ENCODE data around the gene BCAT1. TPM values are rescaled to one million over a fixed set of nuclear protein-coding genes. Genes with fewer than 3 reads are reported as not detected.

BCAT1 gene
- total RNA-seq, 1 experiment from 2014 or later = 5.8 TPM

- Histone ChIP-seq H3K4me3 (ENCODE audit: low read depth in 2 of 2, low read length in 2 of 2) (peak overlapping the region; percentile 49 to 72), H3K36me3 (ENCODE audit: control insufficient read depth, insufficient read depth, low read length) (no peaks in the 10 kb centered on the region), H3K9me3 (ENCODE audit: control insufficient read depth, insufficient read depth, low read depth, low read length) (no peaks in the 10 kb centered on the region), H3K4me1 (ENCODE audit: control insufficient read depth, insufficient read depth, low read length) (peaks cover 9% of the 10 kb centered on the region), H3K27me3 (ENCODE audit: control insufficient read depth, insufficient read depth, low read length) (peaks cover 37% of the 10 kb centered on the region), H3K27ac (ENCODE audit: low read length) (no peak overlapping the region)
- no peak for DNase-seq (ENCODE audit: low read depth, low spot score)
- ATAC-seq = no peak
- in situ Hi-C loops (cut with HindIII; ENCODE audit: low pct_unique_long_range_greater_than_20kb, low sequenced_read_pairs) (no loop called here), intact Hi-C loops (cut with micrococcal nuclease; ENCODE audit: unreplicated experiment) (no loop called here)
- BruUV-seq (replicated peaks) = no TSS peak
- TF ChIP-seq, protein P1, sequence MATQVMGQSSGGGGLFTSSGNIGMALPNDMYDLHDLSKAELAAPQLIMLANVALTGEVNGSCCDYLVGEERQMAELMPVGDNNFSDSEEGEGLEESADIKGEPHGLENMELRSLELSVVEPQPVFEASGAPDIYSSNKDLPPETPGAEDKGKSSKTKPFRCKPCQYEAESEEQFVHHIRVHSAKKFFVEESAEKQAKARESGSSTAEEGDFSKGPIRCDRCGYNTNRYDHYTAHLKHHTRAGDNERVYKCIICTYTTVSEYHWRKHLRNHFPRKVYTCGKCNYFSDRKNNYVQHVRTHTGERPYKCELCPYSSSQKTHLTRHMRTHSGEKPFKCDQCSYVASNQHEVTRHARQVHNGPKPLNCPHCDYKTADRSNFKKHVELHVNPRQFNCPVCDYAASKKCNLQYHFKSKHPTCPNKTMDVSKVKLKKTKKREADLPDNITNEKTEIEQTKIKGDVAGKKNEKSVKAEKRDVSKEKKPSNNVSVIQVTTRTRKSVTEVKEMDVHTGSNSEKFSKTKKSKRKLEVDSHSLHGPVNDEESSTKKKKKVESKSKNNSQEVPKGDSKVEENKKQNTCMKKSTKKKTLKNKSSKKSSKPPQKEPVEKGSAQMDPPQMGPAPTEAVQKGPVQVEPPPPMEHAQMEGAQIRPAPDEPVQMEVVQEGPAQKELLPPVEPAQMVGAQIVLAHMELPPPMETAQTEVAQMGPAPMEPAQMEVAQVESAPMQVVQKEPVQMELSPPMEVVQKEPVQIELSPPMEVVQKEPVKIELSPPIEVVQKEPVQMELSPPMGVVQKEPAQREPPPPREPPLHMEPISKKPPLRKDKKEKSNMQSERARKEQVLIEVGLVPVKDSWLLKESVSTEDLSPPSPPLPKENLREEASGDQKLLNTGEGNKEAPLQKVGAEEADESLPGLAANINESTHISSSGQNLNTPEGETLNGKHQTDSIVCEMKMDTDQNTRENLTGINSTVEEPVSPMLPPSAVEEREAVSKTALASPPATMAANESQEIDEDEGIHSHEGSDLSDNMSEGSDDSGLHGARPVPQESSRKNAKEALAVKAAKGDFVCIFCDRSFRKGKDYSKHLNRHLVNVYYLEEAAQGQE (IDR thresholded peaks at IDR 0.05; ENCODE audit: insufficient read depth in 1 of 2, low read depth in 2 of 2, low read length in 1 of 2) = no peak
- TF ChIP-seq POLR2AphosphoS5 (IDR thresholded peaks at IDR 0.05; ENCODE audit: low read depth, low read length) (no peak), TCF7L2 (IDR thresholded peaks at IDR 0.05; ENCODE audit: low read depth, low read length) (no peak), CTCF (IDR thresholded peaks at IDR 0.05) (no peak), SIN3A (IDR thresholded peaks at IDR 0.05; ENCODE audit: borderline replicate concordance, insufficient read depth, low read depth, low read length) (no peak)
- POLR2A ChIA-PET = interaction anchor here (0.6 kb wide), 1 partner anchor 207 kb away, joined by 4 read pairs; no protein-coding TSS in a partner anchor
- CTCF ChIA-PET = no interaction called here
Observed at GRCh38 chr12:24947541-24948419, 1.1 kb downstream of the BCAT1 start.

DNA sequence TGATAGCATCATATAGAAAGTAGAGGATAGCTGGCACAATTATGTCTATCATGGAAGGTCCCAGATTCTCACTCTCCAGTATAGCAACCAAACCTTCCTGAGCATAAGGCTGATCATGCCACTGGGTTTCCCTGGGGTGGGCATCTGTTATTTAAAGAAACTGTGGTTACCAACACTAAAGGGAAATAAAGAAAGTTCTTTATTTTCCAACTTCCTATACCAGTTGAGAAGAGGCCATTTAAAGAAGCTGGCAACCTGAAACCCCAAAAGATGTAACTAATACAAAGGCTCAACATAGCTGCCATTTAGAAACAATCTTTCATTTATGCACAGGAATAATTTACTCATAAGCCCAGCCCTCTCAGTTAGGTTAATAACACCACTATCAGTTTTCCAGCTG, 3.1 kb downstream of the BCAT1 start:
- POLR2A ChIA-PET = interaction anchor here (0.6 kb wide), 1 partner anchor 442 kb away, joined by 4 read pairs; no protein-coding TSS in a partner anchor
- no peaks in the 10 kb centered on the region for H3K9me3 ChIP-seq (ENCODE audit: control insufficient read depth, insufficient read depth, low read depth, low read length)
- in situ Hi-C loops (cut with HindIII; ENCODE audit: low pct_unique_long_range_greater_than_20kb, low sequenced_read_pairs) = no loop called here

DNA sequence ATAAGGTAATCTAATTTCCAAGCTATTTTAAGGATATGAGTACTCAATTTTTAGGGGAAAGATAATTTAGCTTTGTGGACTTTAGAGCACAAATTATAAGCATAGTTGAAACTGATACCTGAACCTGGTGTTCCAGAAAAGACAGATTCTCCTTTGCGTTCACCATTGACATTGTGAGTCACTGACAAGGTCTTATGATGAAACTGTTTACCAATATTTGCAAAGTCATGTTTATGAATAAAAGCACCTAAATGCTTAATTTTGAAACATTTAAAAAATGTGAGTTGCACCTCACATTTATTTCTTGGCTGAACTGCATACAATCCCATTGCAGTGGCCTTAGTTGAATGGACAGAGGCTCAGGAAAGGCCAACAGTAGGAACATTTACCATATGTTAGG, 3.9 kb downstream of the BCAT1 start:
- H3K9me3 ChIP-seq (ENCODE audit: control insufficient read depth, insufficient read depth, low read depth, low read length) = no peaks in the 10 kb centered on the region
- no peak for DNase-seq (ENCODE audit: low read depth, low spot score)
- no peak overlapping the region for H3K4me3 ChIP-seq (ENCODE audit: low read depth in 2 of 2, low read length in 2 of 2)
- ChIA-PET POLR2A (no interaction called here), CTCF (no interaction called here)
- peaks cover 9% of the 10 kb centered on the region for H3K4me1 ChIP-seq (ENCODE audit: control insufficient read depth, insufficient read depth, low read length)
- in situ Hi-C loops (cut with HindIII; ENCODE audit: low pct_unique_long_range_greater_than_20kb, low sequenced_read_pairs) = no loop called here
- BruUV-seq (replicated peaks) = no TSS peak
- intact Hi-C loops (cut with micrococcal nuclease; ENCODE audit: unreplicated experiment) = no loop called here
- TF ChIP-seq CTCF (IDR thresholded peaks at IDR 0.05) (no peak), TCF7L2 (IDR thresholded peaks at IDR 0.05; ENCODE audit: low read depth, low read length) (no peak), POLR2AphosphoS5 (IDR thresholded peaks at IDR 0.05; ENCODE audit: low read depth, low read length) (no peak), SIN3A (IDR thresholded peaks at IDR 0.05; ENCODE audit: borderline replicate concordance, insufficient read depth, low read depth, low read length) (no peak)
- TF ChIP-seq, protein P1 (IDR thresholded peaks at IDR 0.05; ENCODE audit: insufficient read depth in 1 of 2, low read depth in 2 of 2, low read length in 1 of 2) = no peak
- H3K27me3 ChIP-seq (ENCODE audit: control insufficient read depth, insufficient read depth, low read length) = peaks cover 35% of the 10 kb centered on the region
- no peaks in the 10 kb centered on the region for H3K36me3 ChIP-seq (ENCODE audit: control insufficient read depth, insufficient read depth, low read length)
- ATAC-seq = no peak
- no peak overlapping the region for H3K27ac ChIP-seq (ENCODE audit: low read length)

More for the DNA sequence above, 3.1 kb downstream of the BCAT1 start:
- intact Hi-C loops (cut with micrococcal nuclease; ENCODE audit: unreplicated experiment) = no loop called here
- H3K36me3 ChIP-seq (ENCODE audit: control insufficient read depth, insufficient read depth, low read length) = no peaks in the 10 kb centered on the region
- H3K4me3 ChIP-seq (ENCODE audit: low read depth in 2 of 2, low read length in 2 of 2) = no peak overlapping the region
- peaks cover 37% of the 10 kb centered on the region for H3K27me3 ChIP-seq (ENCODE audit: control insufficient read depth, insufficient read depth, low read length)
- peaks cover 9% of the 10 kb centered on the region for H3K4me1 ChIP-seq (ENCODE audit: control insufficient read depth, insufficient read depth, low read length)
- TF ChIP-seq TCF7L2 (IDR thresholded peaks at IDR 0.05; ENCODE audit: low read depth, low read length) (no peak), POLR2AphosphoS5 (IDR thresholded peaks at IDR 0.05; ENCODE audit: low read depth, low read length) (no peak)
- BruUV-seq (replicated peaks) = no TSS peak
- DNase-seq (ENCODE audit: low read depth, low spot score) = no peak
- CTCF ChIA-PET = no interaction called here
- no peak overlapping the region for H3K27ac ChIP-seq (ENCODE audit: low read length)
- ATAC-seq = no peak
